Endometrial microvascular endothelial cells (primary cell): ENCODE measurements around the gene SRSF1. TPM values are rescaled to one million over a fixed set of nuclear protein-coding genes. Genes with fewer than 3 reads are reported as not detected.

Source experiments
- in situ Hi-C: cut with HindIII; loops from 2 replicates; pipeline ENCODE4 v1.10.0; 2017; ENCODE audit warnings: low sequenced_read_pairs, low pct_unique_long_range_greater_than_20kb; ENCODE audit errors: inconsistent ontology term
- total RNA-seq: library from RNA; depleted of rRNA; stranded (reverse); fragments of >200 nt; gene quantifications from one replicate; pipeline ENCODE4 v1.2.3, GENCODE V29; 2015; ENCODE audit errors: inconsistent ontology term

Gene SRSF1
- total RNA-seq, 1 donor from 2014 or later, result 310 TPM

DNA sequence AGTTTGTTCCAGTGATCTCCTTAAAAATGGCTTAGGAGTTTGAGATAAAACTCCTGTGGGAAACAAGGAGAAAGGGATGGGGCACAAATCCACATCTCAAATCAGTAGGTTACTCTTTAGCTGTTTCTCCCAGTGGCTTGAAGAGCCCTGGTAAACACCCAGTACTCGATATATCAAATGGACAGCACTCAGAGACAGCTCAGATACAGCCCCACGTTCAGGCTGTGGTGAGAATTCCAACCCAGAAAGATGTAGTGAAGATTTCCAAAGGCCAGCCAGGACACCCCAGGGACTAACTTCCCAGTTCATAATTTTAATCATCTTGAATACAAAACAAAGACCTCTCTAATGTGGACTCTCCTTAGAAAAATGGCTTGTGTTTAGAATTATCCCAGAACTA, 12.6 kb downstream of the SRSF1 start:
- in situ Hi-C loops, result loop anchor here (5.0 kb wide), 1 partner anchor 137 kb away; no protein-coding TSS in a partner anchor

DNA sequence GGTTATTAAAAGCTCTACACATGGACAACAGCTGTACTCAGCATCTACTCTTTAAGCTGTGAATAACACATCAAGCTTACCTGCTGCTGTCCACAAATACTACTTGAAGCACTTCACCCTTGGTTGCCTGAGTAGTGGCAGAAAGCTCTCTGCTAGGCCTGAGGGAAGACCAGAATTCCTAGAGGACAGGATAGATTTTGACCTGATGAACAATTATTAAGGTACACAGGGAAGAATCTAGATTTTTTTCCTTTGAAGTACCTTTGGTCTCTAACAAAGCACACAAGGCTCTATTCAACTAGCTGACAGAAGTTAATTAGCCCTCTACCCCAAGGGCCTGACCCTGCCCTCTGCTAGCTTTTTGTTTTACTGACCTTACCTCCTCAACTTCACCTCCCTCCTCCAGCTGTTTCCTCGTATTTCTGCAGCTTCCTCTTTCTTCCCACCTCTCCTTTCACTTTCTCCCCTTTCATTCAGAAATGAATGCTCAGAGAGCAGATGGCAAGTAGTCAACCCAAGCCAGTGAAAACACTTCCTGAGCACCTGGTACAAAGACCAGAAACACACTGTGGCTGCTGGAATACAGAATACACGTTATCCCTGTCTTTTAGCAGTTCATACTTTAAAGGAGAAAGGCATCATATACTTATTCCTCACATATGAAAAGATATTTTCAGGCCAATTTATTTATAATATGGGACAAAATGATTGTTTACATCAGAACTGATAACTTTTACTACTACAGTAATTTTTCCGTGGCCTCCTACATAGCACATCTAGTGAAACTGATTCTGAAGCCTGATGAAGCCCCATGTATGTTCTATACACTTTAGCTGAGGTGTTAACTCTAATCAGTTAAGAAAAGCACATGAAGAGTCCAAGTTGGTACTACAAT, 13.3 kb downstream of the SRSF1 start:
- in situ Hi-C loops, result loop anchor here (5.0 kb wide), 1 partner anchor 136 kb away; no protein-coding TSS in a partner anchor

DNA sequence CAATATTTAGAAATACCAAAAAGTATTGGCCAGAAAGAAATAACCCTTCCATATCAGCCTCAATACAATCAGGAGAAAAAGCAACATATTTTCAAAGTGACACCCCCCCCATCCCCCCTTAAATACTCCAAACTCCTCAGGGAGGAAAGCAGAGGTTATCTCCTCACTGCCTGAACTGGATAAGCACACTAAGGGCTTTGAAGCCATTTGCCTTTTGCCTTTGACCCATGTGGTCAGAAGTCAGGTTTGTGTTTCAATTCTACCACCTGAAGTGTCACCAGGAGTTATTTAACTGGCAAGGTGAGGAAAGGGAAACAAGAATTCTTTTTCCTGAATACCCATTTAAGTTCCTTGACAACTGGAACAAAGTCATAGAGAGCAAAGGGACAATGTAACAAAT, 15.5 kb downstream of the SRSF1 start:
- in situ Hi-C loops, result loop anchor here (5.0 kb wide), 1 partner anchor 134 kb away; no protein-coding TSS in a partner anchor

DNA sequence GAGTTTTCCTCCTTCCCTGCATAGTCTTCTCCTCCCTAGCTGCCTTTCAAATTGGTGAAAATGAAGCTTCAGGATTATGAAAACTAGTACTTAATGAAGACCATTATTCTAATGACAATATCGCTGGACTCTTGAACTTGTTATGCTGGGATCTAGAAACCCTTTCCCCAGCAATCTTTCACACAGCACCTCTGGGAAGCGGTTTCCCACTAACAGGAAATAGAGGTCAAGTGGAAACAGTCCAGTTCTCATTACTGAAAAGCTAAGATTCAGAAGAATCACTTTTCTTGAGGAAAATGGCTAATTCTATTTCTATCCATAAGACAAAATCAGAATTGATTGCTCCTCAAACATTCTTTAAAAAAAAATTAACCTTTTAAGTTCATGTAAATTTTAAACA, 17.0 kb downstream of the SRSF1 start:
- in situ Hi-C loops, result loop anchor here (5.0 kb wide), 1 partner anchor 133 kb away; no protein-coding TSS in a partner anchor

DNA sequence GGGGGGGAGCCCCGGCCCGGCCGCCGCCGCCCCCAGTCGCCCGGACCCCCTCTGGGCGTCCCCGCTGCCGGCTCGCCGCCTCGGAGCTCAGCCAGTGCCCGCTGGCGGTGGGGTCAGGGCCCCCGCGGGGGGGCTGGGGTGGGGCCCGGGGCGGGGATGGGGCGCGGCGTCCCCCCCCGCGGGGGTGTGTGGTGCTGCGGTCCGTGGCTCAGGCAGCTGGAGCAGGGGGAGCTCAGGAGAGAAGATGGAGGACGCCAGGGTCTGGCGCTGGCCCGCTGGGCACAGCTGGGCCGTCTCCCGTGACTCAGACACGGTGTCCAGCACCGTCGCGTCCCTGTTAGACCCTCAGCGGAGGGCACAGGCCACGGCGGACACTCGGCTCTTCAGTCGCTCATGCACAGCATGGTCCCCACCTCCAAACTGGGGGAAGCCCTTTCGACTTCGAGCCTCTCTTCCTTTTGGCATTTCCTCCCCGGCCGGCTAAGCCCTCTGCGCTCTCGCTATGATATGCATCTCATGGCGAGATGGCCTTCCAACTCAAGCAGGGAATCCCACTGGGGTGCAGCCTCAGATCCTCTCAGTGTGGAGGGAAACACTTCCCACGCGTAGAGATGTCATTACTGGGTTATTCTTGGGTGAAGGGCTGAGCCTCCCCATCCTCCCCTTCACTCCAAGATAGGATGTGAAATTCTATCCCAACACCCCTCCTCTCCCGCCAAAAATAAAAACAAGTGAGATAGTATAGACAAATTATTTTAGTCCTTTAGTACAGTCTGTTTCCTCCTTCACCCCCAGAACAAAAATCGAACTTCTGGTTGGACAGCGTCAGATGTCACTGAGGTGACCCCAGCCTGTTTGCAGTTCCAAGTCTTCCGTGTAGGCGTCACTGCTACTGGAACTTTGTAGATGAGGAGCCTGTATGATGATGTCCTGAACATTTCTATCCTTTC, 18.5 kb downstream of the SRSF1 start:
- in situ Hi-C loops, result no loop called here

DNA sequence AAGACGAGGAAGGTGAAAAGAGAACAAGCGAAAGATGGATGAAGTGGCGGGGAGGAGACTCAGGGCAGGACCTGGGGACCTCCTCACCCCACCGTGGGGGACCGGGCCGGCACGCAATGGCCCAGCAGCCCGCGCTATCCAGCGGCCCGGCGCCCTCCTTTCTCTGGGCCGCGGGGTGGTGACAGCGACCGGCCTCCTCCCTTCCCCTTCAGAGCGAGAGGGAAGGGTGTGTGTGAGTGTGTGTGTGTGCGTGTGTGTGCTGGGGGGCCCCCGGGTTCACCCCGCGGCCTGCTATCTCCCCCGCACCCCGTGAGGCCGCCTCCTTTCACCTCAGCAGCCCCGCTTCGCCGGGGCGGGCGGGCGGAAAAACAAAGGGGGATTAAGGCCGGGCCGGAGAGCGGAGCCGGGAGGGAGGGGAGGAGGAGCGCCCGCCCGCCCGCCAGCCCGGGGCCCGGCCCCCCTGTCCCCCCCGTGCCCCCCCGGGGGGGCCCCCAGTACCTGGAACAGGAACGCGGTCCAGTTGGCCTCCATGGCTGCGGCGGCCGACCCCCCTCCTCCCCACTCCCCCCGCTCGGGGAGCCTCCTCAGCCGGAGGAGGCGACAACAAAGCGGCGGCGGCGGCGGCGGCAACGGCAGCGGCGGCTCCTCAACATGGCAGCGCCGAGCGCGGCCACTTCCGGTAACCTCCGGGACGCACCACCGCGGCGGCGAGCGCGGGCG, 19.3 kb downstream of the SRSF1 start, which contains the start of gene VEZF1:
Gene VEZF1, minus strand, starts transcription at position 674 of the 720 bp plus-strand sequence. Its CDS starts 143 bp downstream, at position 531.
- in situ Hi-C loops, result no loop called here

DNA sequence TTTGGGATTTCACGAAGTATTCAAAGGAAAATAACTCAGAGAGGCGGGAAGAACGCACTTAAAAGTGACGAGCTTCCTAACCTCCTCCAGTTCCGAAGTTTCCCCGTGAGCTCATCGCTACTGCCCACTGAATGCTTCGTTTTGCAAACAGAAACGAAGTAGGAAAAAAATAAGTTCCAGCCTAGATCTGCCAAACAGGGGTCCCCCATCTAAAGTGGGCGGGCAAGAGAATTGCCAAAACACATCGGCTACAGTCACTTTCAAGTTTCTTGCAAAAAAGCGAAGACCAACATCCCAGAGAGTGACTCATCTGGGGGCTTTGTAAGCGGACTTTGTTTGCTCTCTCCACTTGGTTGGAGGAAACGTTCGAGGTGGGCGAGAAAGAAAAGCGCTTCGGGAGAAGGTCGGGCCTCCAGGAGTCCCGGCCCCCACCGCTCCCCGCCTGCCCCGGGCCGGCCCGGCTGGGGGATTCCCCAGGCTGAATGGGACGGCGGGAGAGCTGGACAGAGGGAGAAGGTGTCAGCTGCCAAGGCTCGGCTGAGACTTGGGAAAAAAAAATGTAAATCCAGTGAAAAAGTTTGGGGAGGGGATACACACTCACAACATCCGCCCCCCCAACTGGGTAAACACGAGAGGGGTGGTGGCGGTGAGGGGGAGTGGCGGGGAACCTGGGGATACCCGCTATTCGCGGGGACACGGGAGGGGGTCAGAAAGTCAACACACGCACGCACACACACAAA, 20.0 kb downstream of the SRSF1 start:
- in situ Hi-C loops, result no loop called here

DNA sequence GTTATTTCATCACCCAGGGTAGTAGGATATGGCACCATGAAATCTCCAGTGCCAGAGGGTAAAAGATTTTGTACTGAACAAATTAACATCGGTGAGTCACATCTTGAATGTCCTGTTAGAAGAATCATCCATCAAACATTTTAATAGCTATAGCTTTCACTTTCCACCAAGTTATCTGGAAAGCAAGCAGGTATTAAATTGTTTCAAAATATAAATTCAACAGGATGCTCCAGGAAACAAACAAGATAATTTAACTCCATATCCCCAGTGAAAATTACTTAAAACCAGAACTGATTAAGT, 21.4 kb downstream of the SRSF1 start:
- in situ Hi-C loops, result no loop called here

DNA sequence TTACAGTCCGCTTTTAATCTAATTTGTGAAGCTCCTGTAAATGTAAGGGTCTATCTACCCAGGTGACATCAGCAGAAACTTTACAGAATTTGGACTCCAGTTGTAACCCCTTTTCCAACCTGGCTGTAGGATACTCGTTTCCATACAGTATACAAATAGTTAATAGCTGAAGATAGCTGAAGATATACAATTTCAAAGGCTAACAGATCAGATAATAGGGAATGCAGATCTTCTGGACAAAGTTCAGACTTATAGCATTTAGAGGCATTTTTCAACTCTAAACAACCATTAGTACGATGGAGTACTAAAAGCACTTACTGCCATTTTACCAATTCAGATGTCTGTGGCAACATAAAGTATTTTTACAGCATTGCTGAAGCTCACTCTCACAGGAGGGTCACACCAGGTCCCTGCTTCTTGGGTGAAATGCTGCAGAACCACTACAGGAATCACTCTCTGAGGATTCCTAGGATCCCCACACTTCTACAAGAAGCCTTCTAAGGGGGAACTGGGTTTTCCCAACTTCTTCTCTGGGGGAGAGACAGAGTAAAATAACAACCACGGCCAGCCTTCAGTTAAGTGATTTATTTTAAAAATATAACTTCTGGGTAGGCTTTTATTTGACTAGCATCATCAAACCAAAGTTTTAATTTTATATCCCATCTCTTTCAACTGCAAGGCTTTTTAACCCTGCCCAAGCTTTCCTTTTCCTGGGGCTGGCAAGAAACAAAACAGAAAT, 21.9 kb downstream of the SRSF1 start:
- in situ Hi-C loops, result no loop called here

DNA sequence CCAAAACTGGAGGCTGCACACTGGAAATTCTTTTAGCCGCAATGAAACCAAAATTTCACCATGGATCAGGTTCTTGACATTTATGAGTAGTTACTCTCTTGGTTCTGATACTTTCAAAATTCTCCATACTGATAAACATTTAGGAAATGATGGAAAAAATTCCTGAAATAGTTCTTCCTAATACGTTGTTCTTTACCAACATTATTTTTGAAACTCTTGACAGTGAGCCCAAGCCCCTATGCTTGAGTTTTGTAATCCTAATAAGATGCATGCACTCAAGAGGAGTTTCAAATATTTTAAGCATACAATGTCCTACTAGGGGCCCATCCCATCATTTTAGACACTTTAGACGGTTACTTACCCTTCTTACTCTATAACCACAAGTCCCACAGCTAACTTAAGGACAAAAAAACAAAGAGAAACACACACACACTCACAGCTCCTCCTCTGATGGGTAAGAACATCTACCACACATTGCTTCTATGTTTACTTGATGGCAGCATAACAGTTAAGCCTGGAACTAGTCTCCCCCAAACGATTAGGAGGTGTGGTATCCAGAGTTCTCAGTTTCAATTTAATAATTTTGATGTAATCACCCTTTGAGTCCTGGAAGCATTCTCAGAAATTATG, 22.7 kb downstream of the SRSF1 start:
- in situ Hi-C loops, result no loop called here

DNA sequence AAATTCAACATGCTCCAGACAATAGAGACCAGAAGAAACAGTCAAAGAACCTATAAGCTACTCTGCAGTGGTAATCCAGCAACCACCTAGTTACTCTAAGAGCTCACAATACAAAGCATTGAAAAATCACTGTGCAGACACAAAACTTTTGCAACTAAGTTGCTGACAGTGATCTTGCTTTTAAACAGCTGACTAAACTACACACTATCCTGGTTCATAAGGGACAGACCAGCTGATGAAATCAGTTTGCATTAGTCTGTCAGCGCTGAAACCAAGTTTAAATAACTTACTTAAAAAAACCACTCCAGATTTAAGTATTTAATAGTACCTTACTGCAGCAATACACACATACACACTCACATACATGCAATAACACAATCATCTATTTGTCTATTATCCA, 23.6 kb downstream of the SRSF1 start:
- in situ Hi-C loops, result no loop called here

DNA sequence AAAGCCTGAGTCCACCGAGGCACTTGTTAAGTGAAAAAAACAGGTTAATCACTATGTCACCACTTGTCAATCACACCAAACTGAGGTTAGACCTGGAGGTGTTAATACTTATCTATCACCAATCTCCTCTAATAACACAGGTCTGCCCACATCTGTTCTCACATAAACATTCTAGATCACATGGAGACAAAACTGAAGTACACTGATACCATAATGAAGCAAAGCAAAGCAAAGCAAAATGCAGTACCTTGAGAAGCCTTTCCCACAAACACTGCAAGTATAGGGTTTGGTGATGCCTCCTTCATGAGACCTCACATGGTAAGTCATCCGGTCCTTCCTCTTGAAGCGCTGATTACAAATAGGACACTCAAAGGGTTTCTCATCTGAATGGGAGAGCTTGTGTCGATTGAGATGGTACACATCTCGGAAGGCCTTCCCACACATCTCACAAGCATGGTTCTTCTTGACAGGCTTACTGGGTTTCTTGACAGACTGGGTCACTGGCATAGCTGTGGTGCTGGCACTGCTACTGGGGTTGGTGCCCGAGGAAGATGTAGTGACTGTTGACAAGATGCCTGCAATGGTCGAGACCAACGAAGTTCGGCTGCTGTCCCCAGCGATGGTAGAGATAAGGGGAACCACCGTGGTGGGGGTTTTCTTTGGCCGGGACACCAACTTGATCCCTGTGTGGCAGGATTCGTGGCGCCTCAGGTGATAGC, 24.4 kb downstream of the SRSF1 start:
- in situ Hi-C loops, result no loop called here

DNA sequence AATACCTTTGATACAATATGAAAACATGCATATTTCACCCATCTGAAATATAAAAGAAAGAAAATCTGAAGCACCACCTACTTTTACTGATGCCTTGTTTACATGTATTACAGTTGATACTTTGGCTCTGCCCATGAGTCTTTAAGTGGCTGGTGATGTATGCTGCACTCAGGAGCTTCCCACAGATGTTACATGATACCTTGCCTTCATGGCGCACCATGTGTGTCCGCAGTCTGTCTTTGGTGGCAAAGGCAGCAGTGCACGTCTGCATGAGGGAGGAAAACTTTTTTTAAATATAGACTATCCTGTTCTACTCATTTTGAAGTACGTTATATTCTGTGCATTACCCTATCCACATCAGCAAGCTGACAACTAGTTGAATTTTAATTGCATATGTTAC, 26.5 kb downstream of the SRSF1 start:
- in situ Hi-C loops, result no loop called here

DNA sequence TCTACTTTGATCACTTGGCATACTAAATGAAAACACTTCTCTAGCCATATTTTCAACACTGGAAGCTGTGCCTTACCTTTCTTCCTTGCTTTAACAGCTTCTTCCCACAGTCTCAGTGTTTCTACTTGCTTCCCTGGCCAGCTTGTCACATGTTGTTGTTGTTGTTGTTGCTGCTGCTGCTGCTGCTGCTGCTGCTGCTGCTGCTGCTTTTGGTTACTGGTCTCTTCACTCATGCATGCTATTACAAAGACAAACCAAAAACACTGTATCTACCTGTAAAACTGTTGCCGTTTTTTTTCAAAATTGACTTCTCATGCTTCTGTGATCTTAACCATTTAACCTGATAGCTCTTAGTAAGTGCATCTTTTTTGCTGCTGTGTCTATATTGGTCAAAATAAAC, 28.0 kb downstream of the SRSF1 start:
- in situ Hi-C loops, result no loop called here

DNA sequence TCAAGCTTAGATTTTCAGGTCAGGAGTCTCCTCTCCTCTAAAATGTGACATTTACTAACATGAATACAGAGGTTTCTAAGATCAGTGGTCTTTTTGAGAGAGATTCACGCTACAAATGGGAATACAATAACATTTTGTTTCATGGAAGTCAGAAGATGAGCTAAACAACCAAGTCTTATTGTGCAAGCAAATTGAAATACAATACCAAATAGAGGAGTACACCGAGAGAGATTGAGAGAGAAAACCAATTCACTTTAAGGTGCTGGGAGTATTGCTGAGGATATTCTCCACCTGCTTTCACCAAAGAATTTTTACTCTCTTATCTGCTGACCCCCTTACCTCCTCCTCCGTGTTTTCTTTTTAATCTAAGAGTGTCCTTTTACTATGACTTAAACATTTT, 30.5 kb downstream of the SRSF1 start:
- in situ Hi-C loops, result no loop called here

DNA sequence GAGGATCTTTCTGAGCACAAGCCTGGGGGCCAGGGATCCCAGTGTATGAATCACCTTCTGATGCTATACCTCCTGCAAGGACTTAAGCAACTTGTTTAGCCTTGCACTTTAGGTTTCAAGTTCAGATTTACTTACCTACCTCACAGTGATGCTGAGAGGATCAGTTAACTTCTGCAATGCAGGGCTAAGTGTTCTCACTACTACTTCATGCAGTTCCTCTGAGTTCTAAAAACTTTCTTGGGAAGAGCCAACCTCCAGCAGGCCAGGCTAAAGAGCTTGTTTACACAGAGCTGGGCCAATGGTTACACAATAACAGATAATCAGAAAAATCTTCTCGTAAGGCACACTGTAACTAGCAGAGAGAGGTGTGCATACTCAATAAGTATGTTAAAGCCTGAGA, 32.0 kb downstream of the SRSF1 start:
- in situ Hi-C loops, result no loop called here
